EL (cell line): ENCODE data around the gene ELF1.
"Not testable (repeated sequence)": the region's sequence is repeated elsewhere in the genome, so short reads cannot be mapped to it uniquely, and the experiment has no call there.

ENCODE experiments used
- DNase-seq: peaks from one replicate; pipeline ENCODE4 v3.0.0-alpha.2; 2016

Gene ELF1

GRCh38 chr13:41019011-41019487, at the start of gene ELF1:
Gene ELF1, minus strand, starts transcription at chr13:41019316. Its CDS starts 37,262 bp downstream, at chr13:40982054.
- DNase-seq, result peak; percentile 54

- DNase-seq, result peak; percentile 72
Observed at GRCh38 chr13:41065078-41065477, 46.0 kb upstream of the ELF1 start.

- peak; percentile 83 for DNase-seq
Observed at GRCh38 chr13:41064493-41064892, 45.4 kb upstream of the ELF1 start.

GRCh38 chr13:41061914-41062837, 43.1 kb upstream of the ELF1 start:
- DNase-seq, result peak; percentile 77

- DNase-seq, result peak; percentile 95
Observed at GRCh38 chr13:41061075-41061913, 42.2 kb upstream of the ELF1 start, which contains the start of gene WBP4. Gene WBP4, plus strand, starts transcription at chr13:41061509. Its CDS starts 165 bp downstream, at chr13:41061674.

GRCh38 chr13:41060724-41061074, 41.6 kb upstream of the ELF1 start:
- peak; percentile 87 for DNase-seq

- peak; percentile 93 for DNase-seq
Observed at GRCh38 chr13:41060082-41060723, 41.1 kb upstream of the ELF1 start.

- DNase-seq, result no peak
Observed at GRCh38 chr13:41059456-41060081, 40.5 kb upstream of the ELF1 start.

- peak; percentile 26 for DNase-seq
Observed at GRCh38 chr13:41058295-41059070, 39.4 kb upstream of the ELF1 start.

- DNase-seq, result no peak
Observed at GRCh38 chr13:41056826-41057711, 38.0 kb upstream of the ELF1 start.

GRCh38 chr13:41056194-41056593, 37.1 kb upstream of the ELF1 start:
- DNase-seq, result no peak

GRCh38 chr13:41054919-41055619, 36.0 kb upstream of the ELF1 start:
- peak; percentile 28 for DNase-seq

GRCh38 chr13:41054212-41054877, 35.2 kb upstream of the ELF1 start:
- peak; percentile 77 for DNase-seq

- peak; percentile 34 for DNase-seq
Observed at GRCh38 chr13:41053384-41053826, 34.3 kb upstream of the ELF1 start.

GRCh38 chr13:41052441-41052840, 33.3 kb upstream of the ELF1 start:
- DNase-seq, result no peak

GRCh38 chr13:41049480-41050440, 30.6 kb upstream of the ELF1 start:
- DNase-seq, result no peak

- DNase-seq, result no peak
Observed at GRCh38 chr13:41048640-41049039, 29.5 kb upstream of the ELF1 start.

GRCh38 chr13:41042419-41042818, 23.3 kb upstream of the ELF1 start:
- not testable (repeated sequence) for DNase-seq
